Midbrain (tissue), 1 donor: ENCODE measurements around the gene RAB31.
"Not testable (repeated sequence)": the region's sequence is repeated elsewhere in the genome, so short reads cannot be mapped to it uniquely, and the experiment has no call there.

ENCODE experiments used
- DNase-seq: peaks from one replicate; lab custom pipeline; 2025; lab: John Stamatoyannopoulos, UW

RAB31 gene

GRCh38 chr18:9708057-9708433 lies at the start of gene RAB31:
Gene RAB31 (plus strand): TSS chr18:9708301. CDS start chr18:9708406, 105 bp downstream.
- peak; percentile 83 for DNase-seq

- no peak for DNase-seq
These were observed 48.4 kb upstream of the RAB31 start for GRCh38 chr18:9659499-9660375.

- DNase-seq: no peak
These were observed 46.5 kb upstream of the RAB31 start for GRCh38 chr18:9661564-9661963.

GRCh38 chr18:9663377-9663776 lies 44.7 kb upstream of the RAB31 start:
- DNase-seq: no peak

GRCh38 chr18:9665314-9665713 lies 42.8 kb upstream of the RAB31 start:
- no peak for DNase-seq

GRCh38 chr18:9666548-9666947 lies 41.6 kb upstream of the RAB31 start:
- DNase-seq: no peak

GRCh38 chr18:9669016-9669415 lies 39.1 kb upstream of the RAB31 start:
- DNase-seq: no peak

- no peak for DNase-seq
These were observed 36.9 kb upstream of the RAB31 start for GRCh38 chr18:9671214-9671613.

- peak; percentile 35 for DNase-seq
These were observed 34.5 kb upstream of the RAB31 start for GRCh38 chr18:9673296-9674251.

- DNase-seq: not testable (repeated sequence)
These were observed 29.9 kb upstream of the RAB31 start for GRCh38 chr18:9678216-9678615.

GRCh38 chr18:9679125-9679524 lies 29.0 kb upstream of the RAB31 start:
- DNase-seq: no peak

- no peak for DNase-seq
These were observed 26.9 kb upstream of the RAB31 start for GRCh38 chr18:9681217-9681616.

- no peak for DNase-seq
These were observed 25.5 kb upstream of the RAB31 start for GRCh38 chr18:9682572-9682971.

GRCh38 chr18:9683418-9684396 lies 24.4 kb upstream of the RAB31 start:
- peak; percentile 56 for DNase-seq

GRCh38 chr18:9684881-9685614 lies 23.1 kb upstream of the RAB31 start:
- DNase-seq: no peak

- no peak for DNase-seq
These were observed 22.5 kb upstream of the RAB31 start for GRCh38 chr18:9685615-9685890.

GRCh38 chr18:9688036-9688741 lies 19.9 kb upstream of the RAB31 start:
- no peak for DNase-seq

GRCh38 chr18:9689253-9689652 lies 18.8 kb upstream of the RAB31 start:
- no peak for DNase-seq

GRCh38 chr18:9690418-9691188 lies 17.5 kb upstream of the RAB31 start:
- DNase-seq: no peak

- no peak for DNase-seq
These were observed 16.9 kb upstream of the RAB31 start for GRCh38 chr18:9691235-9691634.
